Lower leg skin (tissue), 3 donors: Measurements from ENCODE around the gene OLA1.

ENCODE experiments used
- CTCF ChIP-seq, 3 donors: fragments of 450-650 bp; IDR thresholded peaks; one replicate each; pipeline ENCODE4 v1.5.1; 2016; ENCODE audit warnings: antibody characterized with exemption in 3 of 3, mild to moderate bottlenecking in 3 of 3, moderate library complexity in 2 of 3
- POLR2A ChIP-seq, 2 donors: fragments of 450-650 bp; IDR thresholded peaks; one replicate each; pipeline ENCODE4 v1.6.1; 2016 to 2017; ENCODE audit warnings: antibody characterized with exemption in 2 of 2, mild to moderate bottlenecking in 1 of 2, moderate library complexity in 1 of 2

GRCh38 chr2:174024524-174025270, 223.6 kb downstream of the OLA1 start:
- TF ChIP-seq CTCF (IDR thresholded peaks at IDR 0.05) (no peak), POLR2A (IDR thresholded peaks at IDR 0.05) (no peak)
